Peyer's patch (tissue), 4 donors: ENCODE measurements around the gene CERT1.

Experiments used
- CTCF ChIP-seq, 6 experiments: fragments of 450-650 bp in 4 of 6; fragments of 200-600 bp in 2 of 6; sonication (generic) in 1 of 6; IDR thresholded peaks; one replicate each; pipeline ENCODE4 v1.5.1; 2017 to 2019; ENCODE audit warnings: antibody characterized with exemption in 6 of 6, mild to moderate bottlenecking in 3 of 6, moderate library complexity in 1 of 6
- POLR2A ChIP-seq, 2 donors: fragments of 450-650 bp; IDR thresholded peaks; one replicate each; pipeline ENCODE4 v1.5.1; 2017; ENCODE audit warnings: antibody characterized with exemption in 2 of 2, mild to moderate bottlenecking in 2 of 2, moderate library complexity in 2 of 2

- no peak for TF ChIP-seq CTCF (IDR thresholded peaks at IDR 0.05)
- TF ChIP-seq POLR2A (IDR thresholded peaks at IDR 0.05), result no peak
Measured at GRCh38 chr5:75484605-75485004, 26.8 kb downstream of the CERT1 start.
